Measurements from ENCODE around the gene DSC1. TPM values are rescaled to one million over a fixed set of nuclear protein-coding genes. Genes with fewer than 3 reads are reported as not detected.

DSC1 gene
- total and polyA plus RNA-seq, 12 donors: 0.03 to 21.8 (median 7.7) TPM

DNA sequence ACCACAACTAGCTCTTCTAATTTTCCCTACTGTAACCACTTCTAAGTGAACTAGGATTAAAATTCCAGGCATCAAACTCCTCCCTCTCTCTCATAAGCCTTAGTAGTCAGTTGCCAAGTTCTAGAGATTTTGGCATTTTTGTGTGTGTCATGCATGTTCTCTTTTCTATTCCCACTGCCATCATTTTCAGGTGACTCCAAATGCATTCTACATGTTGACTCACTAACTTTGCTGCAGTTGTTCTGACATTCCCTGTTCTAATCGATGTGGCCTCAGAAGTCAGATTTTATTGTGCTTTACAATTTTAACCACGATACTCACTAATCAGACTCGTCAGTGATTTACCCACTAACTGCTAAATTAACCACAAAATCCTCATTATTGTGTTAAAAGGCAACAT is 13.3 kb downstream of the DSC1 start:
- TF ChIP-seq, protein P1, sequence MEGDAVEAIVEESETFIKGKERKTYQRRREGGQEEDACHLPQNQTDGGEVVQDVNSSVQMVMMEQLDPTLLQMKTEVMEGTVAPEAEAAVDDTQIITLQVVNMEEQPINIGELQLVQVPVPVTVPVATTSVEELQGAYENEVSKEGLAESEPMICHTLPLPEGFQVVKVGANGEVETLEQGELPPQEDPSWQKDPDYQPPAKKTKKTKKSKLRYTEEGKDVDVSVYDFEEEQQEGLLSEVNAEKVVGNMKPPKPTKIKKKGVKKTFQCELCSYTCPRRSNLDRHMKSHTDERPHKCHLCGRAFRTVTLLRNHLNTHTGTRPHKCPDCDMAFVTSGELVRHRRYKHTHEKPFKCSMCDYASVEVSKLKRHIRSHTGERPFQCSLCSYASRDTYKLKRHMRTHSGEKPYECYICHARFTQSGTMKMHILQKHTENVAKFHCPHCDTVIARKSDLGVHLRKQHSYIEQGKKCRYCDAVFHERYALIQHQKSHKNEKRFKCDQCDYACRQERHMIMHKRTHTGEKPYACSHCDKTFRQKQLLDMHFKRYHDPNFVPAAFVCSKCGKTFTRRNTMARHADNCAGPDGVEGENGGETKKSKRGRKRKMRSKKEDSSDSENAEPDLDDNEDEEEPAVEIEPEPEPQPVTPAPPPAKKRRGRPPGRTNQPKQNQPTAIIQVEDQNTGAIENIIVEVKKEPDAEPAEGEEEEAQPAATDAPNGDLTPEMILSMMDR (IDR thresholded peaks at IDR 0.05): no peak
- ATAC-seq (no peak), DNase-seq (no peak)
- Histone ChIP-seq H3K4me1 (peaks cover 0 to 5% (median 0%) of the 10 kb centered on the region in 9 donors), H3K27me3 (no peaks in the 10 kb centered on the region), H3K36me3 (no peaks in the 10 kb centered on the region), H3K9me3 (no peaks in the 10 kb centered on the region), H3K27ac (no peak overlapping the region), H3K4me3 (no peak overlapping the region)
- intact Hi-C loops (cut with DNase I): no loop called here
- WGBS, 2 donors: 76 to 89% methylated on average over 3 of the region's 3 CpGs

DNA sequence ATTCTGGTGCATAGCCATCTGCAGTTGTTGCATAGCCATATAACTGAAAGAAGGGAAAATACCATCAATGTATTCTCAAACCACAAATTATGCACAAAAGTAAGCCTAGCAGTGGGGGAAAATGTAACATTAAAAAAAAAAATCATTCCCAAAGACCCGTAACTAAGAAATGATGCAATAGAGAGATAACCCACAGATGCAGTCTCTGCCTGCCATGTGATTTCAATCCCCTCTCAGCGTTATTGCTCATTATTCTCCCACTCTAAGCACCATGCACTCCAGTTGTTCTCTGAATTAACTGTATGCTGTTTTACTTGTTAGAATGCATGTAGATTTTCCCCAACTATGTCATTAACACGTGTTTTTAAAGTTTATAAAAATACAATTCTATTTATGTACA is 14.1 kb downstream of the DSC1 start:
- Histone ChIP-seq H3K4me1 (peaks cover 0 to 5% (median 0%) of the 10 kb centered on the region in 9 donors), H3K36me3 (no peaks in the 10 kb centered on the region), H3K27ac (no peak overlapping the region), H3K27me3 (no peaks in the 10 kb centered on the region), H3K4me3 (no peak overlapping the region), H3K9me3 (no peaks in the 10 kb centered on the region)
- no peak for ATAC-seq
- intact Hi-C loops (cut with DNase I): no loop called here
- TF ChIP-seq, protein P1 (IDR thresholded peaks at IDR 0.05): no peak
- WGBS, 2 donors: 58 to 60% methylated on average over 3 of the region's 3 CpGs
- no peak for DNase-seq

DNA sequence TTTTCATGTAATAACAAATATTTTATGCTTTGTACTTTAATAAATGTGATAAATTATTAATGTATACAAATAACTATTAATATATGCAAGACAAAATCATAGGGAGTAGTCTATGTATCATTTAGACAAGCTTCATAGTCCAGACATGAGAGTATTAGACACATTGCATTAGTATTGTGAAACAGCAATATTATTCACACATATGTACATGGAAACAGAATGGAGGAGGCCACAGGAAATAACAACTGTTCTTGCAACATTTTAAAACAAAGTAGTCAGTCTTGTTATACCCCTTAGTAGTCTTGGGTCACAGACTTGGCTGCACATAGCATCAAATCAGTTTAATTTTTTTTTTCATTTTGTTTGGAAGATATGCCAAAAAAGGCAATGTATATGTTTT is 15.8 kb downstream of the DSC1 start:
- Histone ChIP-seq H3K36me3 (no peaks in the 10 kb centered on the region), H3K27me3 (no peaks in the 10 kb centered on the region), H3K27ac (no peak overlapping the region), H3K9me3 (no peaks in the 10 kb centered on the region), H3K4me3 (no peak overlapping the region), H3K4me1 (no peaks in the 10 kb centered on the region)
- DNase-seq: no peak
- no peak for ATAC-seq
- TF ChIP-seq, protein P1 (IDR thresholded peaks at IDR 0.05): no peak
- intact Hi-C loops (cut with DNase I): no loop called here

DNA sequence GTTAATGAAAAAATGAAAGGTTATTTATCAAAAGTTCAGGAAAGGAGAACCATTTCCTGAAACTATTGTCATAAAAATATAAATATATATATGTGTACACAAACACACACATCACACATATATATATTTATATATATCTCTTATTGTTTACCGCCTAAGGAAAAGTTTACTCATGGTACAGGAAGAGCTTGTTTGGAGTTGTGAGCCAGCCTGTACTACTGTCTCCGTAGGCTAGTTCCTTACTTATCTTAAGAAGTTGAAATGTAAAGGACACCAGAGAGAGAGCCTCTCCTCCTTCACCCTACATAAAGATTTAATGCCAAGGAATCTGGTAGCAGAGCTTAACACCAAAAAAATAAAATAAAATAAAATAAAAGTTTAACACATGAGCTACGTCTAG is 19.6 kb downstream of the DSC1 start:
- Histone ChIP-seq H3K9me3 (no peaks in the 10 kb centered on the region), H3K4me3 (no peak overlapping the region), H3K4me1 (no peaks in the 10 kb centered on the region), H3K36me3 (no peaks in the 10 kb centered on the region), H3K27ac (no peak overlapping the region), H3K27me3 (no peaks in the 10 kb centered on the region)
- TF ChIP-seq, protein P1 (IDR thresholded peaks at IDR 0.05): no peak
- intact Hi-C loops (cut with DNase I): no loop called here
- no peak for ATAC-seq
- no peak for DNase-seq
- WGBS, 2 donors: 80 to 83% methylated on average over 3 of the region's 3 CpGs

DNA sequence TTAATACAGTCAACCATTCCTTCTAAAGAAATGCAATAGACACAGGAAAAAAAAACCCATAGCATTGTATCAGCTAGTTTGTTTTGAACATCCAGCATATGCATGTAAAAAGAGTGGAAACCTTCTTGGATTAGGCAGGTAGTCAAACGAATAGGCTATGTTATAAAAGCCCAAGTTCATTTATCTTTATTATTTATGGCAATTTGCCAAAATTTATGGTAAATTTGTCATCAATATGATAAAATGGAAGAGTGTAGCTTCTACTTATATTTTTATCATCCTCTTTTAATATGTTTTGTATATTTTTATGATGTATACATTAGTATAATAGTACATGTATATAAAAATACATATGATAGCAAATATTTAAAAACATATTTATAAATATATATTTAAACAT is 23.9 kb downstream of the DSC1 start:
- Histone ChIP-seq H3K36me3 (no peaks in the 10 kb centered on the region), H3K9me3 (no peaks in the 10 kb centered on the region), H3K27me3 (no peaks in the 10 kb centered on the region), H3K4me1 (no peaks in the 10 kb centered on the region), H3K4me3 (no peak overlapping the region), H3K27ac (no peak overlapping the region)
- ATAC-seq: no peak
- no peak for DNase-seq
- TF ChIP-seq, protein P1 (IDR thresholded peaks at IDR 0.05): no peak
- intact Hi-C loops (cut with DNase I): no loop called here
- WGBS, 2 donors: 73 to 75% methylated on average over 1 of the region's 1 CpG
